Fibroblast of the conjunctiva (primary cell): Measurements from ENCODE around the gene NUDCD3.
"Not testable (repeated sequence)": the region's sequence is repeated elsewhere in the genome, so short reads cannot be mapped to it uniquely, and the experiment has no call there.

Experiments used
- DNase-seq: peaks from one replicate; pipeline ENCODE4 v3.0.0-alpha.2; 2010; ENCODE audit warnings: low read depth

NUDCD3 gene

GRCh38 chr7:44447874-44448425 lies 42.5 kb downstream of the NUDCD3 start:
- DNase-seq: no peak

- DNase-seq: no peak
These were observed 44.3 kb downstream of the NUDCD3 start for GRCh38 chr7:44445986-44446671.

GRCh38 chr7:44441079-44441478 lies 49.4 kb downstream of the NUDCD3 start:
- DNase-seq: no peak

GRCh38 chr7:44440577-44441078 lies 49.8 kb downstream of the NUDCD3 start:
- no peak for DNase-seq

- DNase-seq: no peak
These were observed 50.5 kb downstream of the NUDCD3 start for GRCh38 chr7:44439926-44440325.

- no peak for DNase-seq
These were observed 51.6 kb downstream of the NUDCD3 start for GRCh38 chr7:44438816-44439215.

- DNase-seq: no peak
These were observed 56.3 kb downstream of the NUDCD3 start for GRCh38 chr7:44434201-44434600.

GRCh38 chr7:44433255-44434022 lies 57.0 kb downstream of the NUDCD3 start:
- DNase-seq: no peak

GRCh38 chr7:44432381-44432977 lies 58.0 kb downstream of the NUDCD3 start:
- DNase-seq: no peak

- no peak for DNase-seq
These were observed 59.3 kb downstream of the NUDCD3 start for GRCh38 chr7:44431091-44431608.

- DNase-seq: no peak
These were observed 60.4 kb downstream of the NUDCD3 start for GRCh38 chr7:44430054-44430453.

- not testable (repeated sequence) for DNase-seq
These were observed 65.7 kb downstream of the NUDCD3 start for GRCh38 chr7:44424762-44425161.

- DNase-seq: no peak
These were observed 73.5 kb downstream of the NUDCD3 start for GRCh38 chr7:44416941-44417340.

- DNase-seq: no peak
These were observed 74.9 kb downstream of the NUDCD3 start for GRCh38 chr7:44415510-44415909.

- no peak for DNase-seq
These were observed 75.4 kb downstream of the NUDCD3 start for GRCh38 chr7:44415047-44415446.

GRCh38 chr7:44411306-44411705 lies 79.2 kb downstream of the NUDCD3 start:
- no peak for DNase-seq

GRCh38 chr7:44408596-44408995 lies 81.9 kb downstream of the NUDCD3 start:
- DNase-seq: no peak

- DNase-seq: no peak
These were observed 86.7 kb downstream of the NUDCD3 start for GRCh38 chr7:44403775-44404174.

- DNase-seq: no peak
These were observed 87.2 kb downstream of the NUDCD3 start for GRCh38 chr7:44403176-44403759.

- DNase-seq: no peak
These were observed 87.9 kb downstream of the NUDCD3 start for GRCh38 chr7:44402401-44403060.

- DNase-seq: no peak
These were observed 88.8 kb downstream of the NUDCD3 start for GRCh38 chr7:44401692-44402091.
